GM12872 (cell line): ENCODE data around the gene CAB39.

Experiments
- TF ChIP-seq, protein P1 (sequence below): IDR thresholded peaks from 3 replicates; pipeline ENCODE4 v1.5.1; 2011; ENCODE audit warnings: low read depth, mild to moderate bottlenecking, low read length, moderate library complexity; ENCODE audit not compliant: insufficient read depth

CAB39 gene

DNA sequence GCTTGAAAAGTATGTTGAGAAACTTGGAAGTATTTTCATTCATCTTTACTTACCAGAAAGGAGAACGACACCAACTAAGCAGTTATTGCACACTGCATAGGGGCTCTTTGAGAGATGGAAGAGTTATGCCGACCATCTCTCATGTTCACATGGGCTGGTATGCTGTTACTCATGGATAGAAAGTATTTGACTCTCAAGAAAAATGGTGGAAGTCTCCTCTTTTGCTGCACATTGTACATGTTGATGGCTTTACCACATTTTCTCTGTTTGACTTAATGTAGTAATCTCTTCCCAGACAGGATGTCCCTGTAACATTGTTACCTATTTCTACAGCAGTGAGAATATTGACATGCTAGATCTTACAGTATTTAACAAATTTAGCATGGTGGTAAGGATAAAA is 23.2 kb downstream of the CAB39 start:
- TF ChIP-seq, protein P1, sequence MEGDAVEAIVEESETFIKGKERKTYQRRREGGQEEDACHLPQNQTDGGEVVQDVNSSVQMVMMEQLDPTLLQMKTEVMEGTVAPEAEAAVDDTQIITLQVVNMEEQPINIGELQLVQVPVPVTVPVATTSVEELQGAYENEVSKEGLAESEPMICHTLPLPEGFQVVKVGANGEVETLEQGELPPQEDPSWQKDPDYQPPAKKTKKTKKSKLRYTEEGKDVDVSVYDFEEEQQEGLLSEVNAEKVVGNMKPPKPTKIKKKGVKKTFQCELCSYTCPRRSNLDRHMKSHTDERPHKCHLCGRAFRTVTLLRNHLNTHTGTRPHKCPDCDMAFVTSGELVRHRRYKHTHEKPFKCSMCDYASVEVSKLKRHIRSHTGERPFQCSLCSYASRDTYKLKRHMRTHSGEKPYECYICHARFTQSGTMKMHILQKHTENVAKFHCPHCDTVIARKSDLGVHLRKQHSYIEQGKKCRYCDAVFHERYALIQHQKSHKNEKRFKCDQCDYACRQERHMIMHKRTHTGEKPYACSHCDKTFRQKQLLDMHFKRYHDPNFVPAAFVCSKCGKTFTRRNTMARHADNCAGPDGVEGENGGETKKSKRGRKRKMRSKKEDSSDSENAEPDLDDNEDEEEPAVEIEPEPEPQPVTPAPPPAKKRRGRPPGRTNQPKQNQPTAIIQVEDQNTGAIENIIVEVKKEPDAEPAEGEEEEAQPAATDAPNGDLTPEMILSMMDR, result no peak

DNA sequence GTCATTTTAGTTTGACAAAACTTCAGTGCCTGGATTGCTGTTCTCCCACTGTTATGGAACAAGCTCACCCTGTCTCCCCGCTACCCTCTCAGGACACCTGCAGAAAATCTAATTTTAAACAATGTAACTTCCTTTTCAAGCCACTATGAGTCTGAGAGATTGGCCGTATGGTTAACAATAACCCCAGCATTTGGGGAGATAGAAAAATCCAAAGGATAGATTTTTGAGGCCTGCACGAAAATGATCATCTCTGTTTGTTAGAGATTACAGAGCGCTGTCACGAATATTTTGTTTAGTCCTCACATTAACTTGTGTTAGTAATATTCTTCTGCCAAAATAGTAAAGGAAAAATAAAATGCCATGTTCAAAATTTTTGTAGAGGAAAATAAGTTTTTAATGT is 24.7 kb downstream of the CAB39 start:
- TF ChIP-seq, protein P1, result no peak

DNA sequence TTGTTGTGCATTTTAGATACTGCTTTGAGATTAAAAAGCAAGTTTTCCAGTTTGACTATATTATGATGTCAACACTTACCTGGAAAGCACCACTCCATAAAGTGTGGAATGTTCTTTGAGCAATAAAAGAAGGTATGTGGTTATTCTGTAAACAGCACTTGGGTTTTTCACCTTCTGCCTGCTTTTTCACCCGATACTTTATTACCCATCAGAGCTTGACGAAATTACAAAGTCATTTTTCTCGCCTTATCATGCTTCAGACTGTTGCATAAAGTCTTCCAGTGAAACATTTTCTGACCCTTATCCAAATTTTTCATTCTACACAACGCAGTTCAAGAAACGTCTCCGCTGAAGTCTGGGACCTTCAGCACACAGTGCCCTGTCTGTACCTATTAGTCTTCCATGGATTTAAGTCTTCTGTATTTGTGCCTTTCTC is 25.2 kb downstream of the CAB39 start:
- TF ChIP-seq, protein P1, result no peak

DNA sequence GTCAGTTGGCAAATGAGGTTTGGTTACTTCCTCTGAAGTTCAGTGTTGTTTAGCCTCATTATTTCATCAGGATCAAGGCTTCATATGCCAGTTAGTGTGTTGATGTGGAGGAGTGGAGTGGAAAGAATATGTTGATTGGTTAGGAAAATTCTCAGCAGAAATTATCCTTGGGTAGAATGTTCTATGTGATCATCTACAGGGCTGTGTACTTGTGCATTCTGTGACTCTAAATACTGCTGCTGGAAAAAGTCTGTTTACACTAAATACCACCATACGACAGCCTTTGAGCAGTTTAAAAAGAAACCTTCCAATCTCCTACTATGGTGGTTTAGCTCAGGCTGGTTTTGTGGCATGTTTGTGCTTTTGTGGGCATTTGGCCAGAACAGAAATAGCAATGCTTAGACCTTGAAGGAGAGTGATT is 25.8 kb downstream of the CAB39 start:
- TF ChIP-seq, protein P1, result no peak

DNA sequence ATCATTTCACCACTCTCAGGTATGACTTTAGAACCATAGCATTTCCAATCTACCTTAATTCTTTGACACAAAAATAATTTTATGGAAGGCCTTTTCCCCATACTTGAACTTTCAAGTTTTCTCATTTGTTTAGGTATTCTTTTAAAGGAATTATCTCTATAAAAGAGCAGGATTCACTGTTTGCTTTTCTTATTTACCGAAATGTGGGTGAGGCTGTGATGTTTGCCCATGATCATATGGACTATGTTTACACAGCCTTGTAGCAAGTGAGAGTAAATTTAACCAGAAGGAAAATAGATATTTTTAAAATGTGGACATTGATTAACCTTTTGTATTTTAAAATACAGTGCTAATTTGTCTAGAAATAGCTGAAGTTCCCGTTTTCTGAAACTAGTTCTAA is 26.3 kb downstream of the CAB39 start:
- TF ChIP-seq, protein P1, result no peak

DNA sequence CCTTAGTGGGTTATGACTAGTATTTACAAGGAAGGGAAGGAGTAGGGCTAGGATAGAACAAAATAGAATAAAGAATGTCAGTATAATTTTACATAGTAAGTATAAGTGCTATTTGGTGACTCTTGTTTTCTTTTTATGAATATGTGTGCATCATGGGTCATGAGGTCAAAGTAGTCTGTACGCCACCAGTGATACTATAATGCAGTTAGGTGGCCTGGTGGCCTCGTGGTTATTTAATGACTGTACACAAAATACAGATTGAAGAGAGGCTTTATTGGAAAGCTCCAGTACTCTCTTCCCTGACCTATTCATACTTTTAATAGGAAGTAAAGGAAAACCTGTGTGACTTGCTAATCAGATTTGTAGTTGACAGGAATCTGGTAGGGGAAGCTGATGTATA is 27.3 kb downstream of the CAB39 start:
- TF ChIP-seq, protein P1, result no peak

DNA sequence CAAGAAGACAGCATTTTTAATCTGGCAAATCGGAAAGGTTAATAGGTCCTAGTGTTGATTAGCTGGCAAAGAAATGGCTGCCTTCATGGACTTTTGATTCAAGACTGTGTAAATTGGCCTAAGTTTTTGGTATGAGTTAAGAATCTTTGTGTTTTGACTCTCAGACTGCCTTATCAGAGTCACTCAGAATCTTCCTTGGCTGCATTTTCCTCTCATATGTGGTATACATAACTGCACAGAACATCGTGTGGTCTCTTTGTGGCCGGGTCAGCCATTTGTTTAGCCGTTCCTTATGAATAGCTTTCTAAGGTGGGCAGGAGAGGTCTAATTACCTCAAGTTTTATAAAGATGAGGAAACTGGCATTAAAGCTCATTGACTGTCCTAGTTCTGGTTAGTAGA is 30.1 kb downstream of the CAB39 start:
- TF ChIP-seq, protein P1, result no peak

DNA sequence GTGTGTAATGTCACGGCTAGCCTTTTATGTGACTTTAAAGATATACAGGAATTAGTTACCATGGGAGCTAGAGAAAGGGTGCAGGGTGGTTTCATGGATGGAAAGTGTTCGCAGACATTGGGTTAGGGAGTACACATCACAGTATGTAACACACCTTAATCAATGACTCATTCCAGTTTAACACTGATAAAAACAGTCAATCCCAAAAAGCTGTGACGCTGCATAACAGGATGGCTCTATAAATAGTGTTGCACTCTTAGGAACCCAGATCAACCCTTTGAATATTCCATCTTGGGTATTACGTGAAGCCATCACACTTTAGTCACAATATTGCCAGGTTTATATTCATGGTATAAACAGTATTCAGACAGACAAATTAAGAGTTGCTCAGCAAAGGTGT is 33.6 kb downstream of the CAB39 start:
- TF ChIP-seq, protein P1, result no peak
